Central memory CD4-positive, alpha-beta T cell (primary cell): ENCODE measurements around the gene BCAR3.
"Not testable (repeated sequence)": the region's sequence is repeated elsewhere in the genome, so short reads cannot be mapped to it uniquely, and the experiment has no call there.

Source experiments
- DNase-seq: peaks from one replicate; pipeline ENCODE4 v3.0.0; 2022

Gene BCAR3

GRCh38 chr1:93573940-93574469 is 107.6 kb downstream of the BCAR3 start:
- no peak for DNase-seq

GRCh38 chr1:93571623-93572310 is 109.9 kb downstream of the BCAR3 start:
- no peak for DNase-seq

GRCh38 chr1:93569489-93569888 is 112.1 kb downstream of the BCAR3 start:
- no peak for DNase-seq

GRCh38 chr1:93567255-93567918 is 114.2 kb downstream of the BCAR3 start:
- no peak for DNase-seq

- DNase-seq = no peak
Observed at GRCh38 chr1:93566227-93566626, 115.4 kb downstream of the BCAR3 start.

- DNase-seq = no peak
Observed at GRCh38 chr1:93565496-93566206, 116.0 kb downstream of the BCAR3 start.

- no peak for DNase-seq
Observed at GRCh38 chr1:93559695-93560094, 121.9 kb downstream of the BCAR3 start.

- DNase-seq = no peak
Observed at GRCh38 chr1:93559045-93559444, 122.6 kb downstream of the BCAR3 start.

- DNase-seq = no peak
Observed at GRCh38 chr1:93556291-93556690, 125.3 kb downstream of the BCAR3 start.

GRCh38 chr1:93554883-93555872 is 126.5 kb downstream of the BCAR3 start:
- DNase-seq = no peak

GRCh38 chr1:93553886-93554490 is 127.6 kb downstream of the BCAR3 start:
- not testable (repeated sequence) for DNase-seq

- no peak for DNase-seq
Observed at GRCh38 chr1:93552741-93553455, 128.7 kb downstream of the BCAR3 start.

GRCh38 chr1:93549811-93550210 is 131.8 kb downstream of the BCAR3 start:
- no peak for DNase-seq

GRCh38 chr1:93549131-93549530 is 132.5 kb downstream of the BCAR3 start:
- DNase-seq = no peak

GRCh38 chr1:93546162-93546863 is 135.3 kb downstream of the BCAR3 start:
- no peak for DNase-seq

- no peak for DNase-seq
Observed at GRCh38 chr1:93542398-93542797, 139.2 kb downstream of the BCAR3 start.

GRCh38 chr1:93541045-93541444 is 140.6 kb downstream of the BCAR3 start:
- no peak for DNase-seq

GRCh38 chr1:93537924-93538323 is 143.7 kb downstream of the BCAR3 start:
- no peak for DNase-seq

- DNase-seq = no peak
Observed at GRCh38 chr1:93537396-93537795, 144.2 kb downstream of the BCAR3 start.

GRCh38 chr1:93533677-93534076 is 148.0 kb downstream of the BCAR3 start:
- no peak for DNase-seq
